Nephron (organoid): ENCODE data around the gene IGFBP3.

Source experiments
- H3K27ac Mint-ChIP-seq, 3 experiments: 2 replicates each; pipeline ENCODE4 v1.8.0; 2020; ENCODE audit warnings: mixed read lengths in 3 of 3, mild to moderate bottlenecking in 2 of 3, moderate library complexity in 1 of 3
- H3K27me3 Mint-ChIP-seq: 2 replicates; pipeline ENCODE4 v1.8.0; 2021; ENCODE audit warnings: low read depth, mild to moderate bottlenecking, moderate library complexity, mixed read lengths
- H3K36me3 Mint-ChIP-seq: 2 replicates; pipeline ENCODE4 v1.8.0; 2020; ENCODE audit warnings: low read depth, mixed read lengths
- H3K4me1 Mint-ChIP-seq: 2 replicates; pipeline ENCODE4 v1.8.0; 2020; ENCODE audit warnings: mixed read lengths
- H3K4me3 Mint-ChIP-seq, 3 experiments: 2 replicates each; pipeline ENCODE4 v1.8.0; 2020; ENCODE audit warnings: mild to moderate bottlenecking in 3 of 3, mixed read lengths in 3 of 3, moderate library complexity in 2 of 3
- H3K9me3 Mint-ChIP-seq: 2 replicates; pipeline ENCODE4 v1.8.0; 2020; ENCODE audit warnings: mixed read lengths
- TF ChIP-seq, protein P1 (sequence below), 3 experiments: fragments of 200-600 bp; sonication (generic); IDR thresholded peaks; one replicate each; pipeline ENCODE4 v1.5.0; 2021; ENCODE audit warnings: antibody characterized with exemption in 3 of 3; ENCODE audit not compliant: unreplicated experiment in 3 of 3

Gene IGFBP3

DNA sequence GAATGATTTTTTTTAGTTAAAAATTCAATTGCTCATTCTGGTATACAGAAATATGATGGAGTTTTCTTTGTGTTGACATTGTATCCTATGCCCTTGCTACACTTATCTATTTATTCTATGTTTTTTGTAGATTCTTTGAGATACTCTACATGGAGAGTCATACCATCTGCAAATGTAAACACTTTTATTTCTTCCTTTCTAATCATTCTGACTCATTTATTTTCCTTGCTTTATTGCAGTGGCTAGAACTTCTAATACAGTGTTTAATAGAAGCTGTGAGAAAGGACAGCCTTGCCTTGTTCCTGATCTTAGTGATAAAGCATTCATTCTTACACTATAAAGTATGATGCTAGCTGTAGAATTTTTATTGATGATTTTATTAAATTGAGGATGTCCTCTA is 9.9 kb upstream of the IGFBP3 start:
- no peaks in the 10 kb centered on the region for H3K27me3 Mint-ChIP-seq
- no peaks in the 10 kb centered on the region for H3K4me1 Mint-ChIP-seq

DNA sequence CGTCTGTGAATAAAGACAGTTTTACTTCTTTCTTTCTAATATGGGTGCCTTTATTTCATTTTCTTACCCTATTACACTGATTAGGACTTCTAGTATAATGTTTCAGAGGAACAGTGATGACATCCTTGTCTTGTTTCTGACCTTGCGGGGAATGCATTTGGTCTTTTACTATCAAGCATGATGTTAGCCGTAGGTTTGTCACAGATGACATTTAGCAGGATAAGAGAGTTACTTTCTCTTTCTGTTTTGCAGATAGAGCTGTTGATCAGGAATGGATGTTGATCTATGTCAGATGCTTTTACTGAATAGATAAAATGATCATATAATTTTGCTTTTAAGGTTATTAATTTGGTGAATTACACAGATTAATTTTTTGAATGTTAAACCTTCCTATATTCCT is 6.6 kb upstream of the IGFBP3 start:
- no peak overlapping the region for H3K27ac Mint-ChIP-seq
- H3K36me3 Mint-ChIP-seq, result no peaks in the 10 kb centered on the region
- H3K4me3 Mint-ChIP-seq, result no peak overlapping the region
- H3K27me3 Mint-ChIP-seq, result peaks cover 9% of the 10 kb centered on the region
- peaks cover 7% of the 10 kb centered on the region for H3K4me1 Mint-ChIP-seq
- peaks cover 8% of the 10 kb centered on the region for H3K9me3 Mint-ChIP-seq
- TF ChIP-seq, protein P1, sequence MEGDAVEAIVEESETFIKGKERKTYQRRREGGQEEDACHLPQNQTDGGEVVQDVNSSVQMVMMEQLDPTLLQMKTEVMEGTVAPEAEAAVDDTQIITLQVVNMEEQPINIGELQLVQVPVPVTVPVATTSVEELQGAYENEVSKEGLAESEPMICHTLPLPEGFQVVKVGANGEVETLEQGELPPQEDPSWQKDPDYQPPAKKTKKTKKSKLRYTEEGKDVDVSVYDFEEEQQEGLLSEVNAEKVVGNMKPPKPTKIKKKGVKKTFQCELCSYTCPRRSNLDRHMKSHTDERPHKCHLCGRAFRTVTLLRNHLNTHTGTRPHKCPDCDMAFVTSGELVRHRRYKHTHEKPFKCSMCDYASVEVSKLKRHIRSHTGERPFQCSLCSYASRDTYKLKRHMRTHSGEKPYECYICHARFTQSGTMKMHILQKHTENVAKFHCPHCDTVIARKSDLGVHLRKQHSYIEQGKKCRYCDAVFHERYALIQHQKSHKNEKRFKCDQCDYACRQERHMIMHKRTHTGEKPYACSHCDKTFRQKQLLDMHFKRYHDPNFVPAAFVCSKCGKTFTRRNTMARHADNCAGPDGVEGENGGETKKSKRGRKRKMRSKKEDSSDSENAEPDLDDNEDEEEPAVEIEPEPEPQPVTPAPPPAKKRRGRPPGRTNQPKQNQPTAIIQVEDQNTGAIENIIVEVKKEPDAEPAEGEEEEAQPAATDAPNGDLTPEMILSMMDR (IDR thresholded peaks at IDR 0.05; ENCODE audit: unreplicated experiment in 3 of 3), result no peak

More for the DNA sequence above, 9.9 kb upstream of the IGFBP3 start:
- Mint-ChIP-seq H3K4me3 (no peak overlapping the region), H3K27ac (no peak overlapping the region), H3K36me3 (no peaks in the 10 kb centered on the region), H3K9me3 (peaks cover 11% of the 10 kb centered on the region)
- TF ChIP-seq, protein P1 (IDR thresholded peaks at IDR 0.05; ENCODE audit: unreplicated experiment in 3 of 3), result no peak

DNA sequence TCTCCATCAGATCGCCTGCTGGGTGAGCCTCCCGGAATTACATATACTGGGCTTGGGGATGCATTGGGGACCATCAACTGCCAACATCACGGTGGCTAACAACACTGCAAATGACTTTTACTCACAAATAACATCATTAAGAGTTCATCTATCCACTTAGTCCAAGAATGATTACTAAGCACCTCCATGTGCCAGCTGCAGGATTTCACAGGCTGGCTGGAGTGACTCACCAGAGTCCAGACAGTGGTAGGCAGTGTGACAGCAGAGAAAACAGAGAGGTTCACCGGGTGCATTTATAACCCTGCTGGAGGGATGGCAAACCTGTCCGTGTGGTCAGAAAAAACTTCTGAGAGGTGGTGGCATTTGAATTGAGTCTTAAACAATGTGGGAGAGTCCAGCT is 3.2 kb upstream of the IGFBP3 start:
- peaks cover 30% of the 10 kb centered on the region for H3K4me1 Mint-ChIP-seq
- peaks cover 26% of the 10 kb centered on the region for H3K27me3 Mint-ChIP-seq
- no peak overlapping the region for H3K27ac Mint-ChIP-seq
- H3K4me3 Mint-ChIP-seq, result no peak overlapping the region
- H3K36me3 Mint-ChIP-seq, result no peaks in the 10 kb centered on the region
- TF ChIP-seq, protein P1 (IDR thresholded peaks at IDR 0.05; ENCODE audit: unreplicated experiment in 3 of 3), result no peak
- peaks cover 8% of the 10 kb centered on the region for H3K9me3 Mint-ChIP-seq

DNA sequence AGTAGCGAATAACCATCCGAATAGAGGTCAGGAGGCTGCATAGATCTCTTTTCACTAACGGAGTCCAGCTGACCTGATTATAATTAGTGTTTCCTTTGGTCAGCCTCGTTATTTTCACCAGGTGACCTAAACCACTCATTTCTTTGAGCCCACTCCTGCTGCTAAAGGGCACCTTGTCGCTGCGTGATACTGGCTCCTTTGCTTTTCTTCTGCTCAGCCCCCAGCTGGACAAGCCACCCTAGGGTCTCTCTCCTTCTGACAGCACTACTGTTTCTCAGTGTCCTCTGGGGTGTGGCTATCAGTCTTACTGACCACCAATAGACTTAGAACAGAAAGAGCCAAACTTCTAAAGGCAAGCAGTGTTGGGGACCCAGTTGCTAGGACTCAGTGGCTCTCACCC is 2.7 kb upstream of the IGFBP3 start:
- Mint-ChIP-seq H3K4me1 (peaks cover 35% of the 10 kb centered on the region), H3K4me3 (peak overlapping the region in 1 of 3 experiments; percentile 31), H3K27ac (peak overlapping the region in 1 of 3 experiments; percentile 63), H3K27me3 (peaks cover 31% of the 10 kb centered on the region), H3K9me3 (peaks cover 7% of the 10 kb centered on the region), H3K36me3 (no peaks in the 10 kb centered on the region)
- TF ChIP-seq, protein P1 (IDR thresholded peaks at IDR 0.05; ENCODE audit: unreplicated experiment in 3 of 3), result no peak

DNA sequence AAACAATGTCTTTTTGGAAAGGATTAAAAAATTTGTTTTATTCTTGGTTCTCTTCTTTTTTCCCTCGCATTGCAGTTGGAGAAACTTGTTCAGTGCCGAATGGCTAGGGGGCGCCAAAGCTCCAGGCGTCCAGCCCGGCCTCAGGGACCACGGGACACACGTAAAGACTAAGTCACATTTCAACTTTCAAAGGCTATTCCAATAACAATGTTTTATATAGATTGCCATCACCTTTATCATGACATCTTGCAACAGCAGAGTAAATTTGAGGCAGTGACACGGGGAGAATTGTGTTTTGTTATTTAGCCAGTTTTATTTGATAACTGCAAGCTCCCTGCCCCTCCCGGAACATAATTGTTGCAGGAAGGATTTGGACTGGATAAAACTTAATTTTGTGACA is 2.2 kb upstream of the IGFBP3 start:
- Mint-ChIP-seq H3K4me3 (peak overlapping the region; percentile 81 to 85 (median 83)), H3K36me3 (no peaks in the 10 kb centered on the region), H3K27me3 (peaks cover 36% of the 10 kb centered on the region), H3K27ac (peak overlapping the region in 2 of 3 experiments; percentile 46 to 63), H3K4me1 (peaks cover 40% of the 10 kb centered on the region), H3K9me3 (peaks cover 2% of the 10 kb centered on the region)
- TF ChIP-seq, protein P1 (IDR thresholded peaks at IDR 0.05; ENCODE audit: unreplicated experiment in 3 of 3), result peak; percentile 95 to 97 (median 96)

DNA sequence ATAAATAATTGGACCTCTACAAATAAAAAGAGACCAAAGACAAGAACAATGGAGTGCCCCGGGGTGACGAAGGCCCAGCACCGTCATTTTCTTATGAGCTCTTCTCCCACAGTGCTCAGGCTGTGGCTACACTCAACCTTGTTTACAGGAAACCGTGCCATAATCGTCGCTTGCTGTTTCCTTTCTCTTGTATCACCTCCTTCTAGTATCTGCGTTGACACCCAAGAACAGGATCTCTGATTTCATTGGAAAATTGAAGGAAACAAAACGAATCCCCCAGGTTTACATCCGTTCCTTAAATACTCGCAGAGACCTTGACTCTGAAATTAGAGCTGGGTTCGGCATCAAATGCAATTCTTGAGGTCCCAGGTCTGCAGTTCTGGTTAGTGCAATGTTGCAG is 1.7 kb upstream of the IGFBP3 start:
- Mint-ChIP-seq H3K36me3 (no peaks in the 10 kb centered on the region), H3K4me3 (peak overlapping the region; percentile 81 to 85 (median 83)), H3K27ac (peak overlapping the region in 2 of 3 experiments; percentile 25 to 46), H3K9me3 (no peaks in the 10 kb centered on the region), H3K4me1 (peaks cover 45% of the 10 kb centered on the region), H3K27me3 (peaks cover 41% of the 10 kb centered on the region)
- TF ChIP-seq, protein P1 (IDR thresholded peaks at IDR 0.05; ENCODE audit: unreplicated experiment in 3 of 3), result no peak
